GM21576 (cell line): ENCODE data around the gene XPO6.

Experiments used
- ATAC-seq: cut with Tn5 transposase; IDR thresholded peaks from one replicate; pipeline ENCODE4 v1.9.1; 2021; ENCODE audit warnings: mild to moderate bottlenecking, moderate library complexity; ENCODE audit not compliant: unreplicated experiment

Gene XPO6

DNA sequence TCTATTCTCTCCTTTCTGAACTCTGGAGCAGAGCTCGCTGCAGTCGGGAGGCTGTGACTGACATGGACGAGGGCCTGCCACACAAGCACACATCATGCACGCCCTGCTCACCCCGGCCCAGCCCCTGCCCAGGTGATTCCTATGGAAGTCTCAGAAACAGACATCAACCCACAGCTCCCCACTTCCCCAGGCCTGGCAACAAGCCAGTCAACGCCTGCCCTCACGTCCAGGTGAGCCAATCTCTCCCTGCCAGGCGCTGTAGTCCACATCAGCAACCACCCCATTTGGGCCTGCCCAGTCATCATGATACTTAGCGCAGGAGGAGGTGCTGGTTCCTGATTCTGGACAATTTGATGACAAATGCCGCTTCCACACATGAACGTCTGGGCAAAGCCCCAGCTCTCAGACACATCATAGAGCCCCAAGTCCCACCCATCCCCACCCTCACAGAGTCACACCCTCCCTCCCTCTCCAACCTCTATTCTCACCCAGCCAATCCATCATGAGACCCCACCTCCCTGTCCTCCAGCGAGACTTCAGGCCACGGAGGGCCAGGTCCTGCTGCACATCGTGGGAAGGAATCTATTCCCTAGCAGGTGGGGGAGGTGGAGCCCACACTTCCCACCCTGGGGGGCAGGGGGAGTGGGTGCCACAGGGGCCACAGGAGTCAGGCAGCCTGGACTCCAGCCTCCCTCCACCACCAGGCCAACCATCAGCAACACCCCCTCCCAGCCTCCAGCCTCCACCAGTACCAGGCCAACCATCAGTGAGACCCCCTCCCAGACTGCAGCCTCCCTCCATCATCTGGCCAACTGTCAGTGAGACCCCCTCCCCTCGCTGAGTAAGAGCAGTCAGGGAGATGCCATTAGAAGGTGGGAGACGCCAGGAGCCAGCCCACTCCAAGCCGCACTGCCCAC is 114.5 kb downstream of the XPO6 start:
- no peak for ATAC-seq

DNA sequence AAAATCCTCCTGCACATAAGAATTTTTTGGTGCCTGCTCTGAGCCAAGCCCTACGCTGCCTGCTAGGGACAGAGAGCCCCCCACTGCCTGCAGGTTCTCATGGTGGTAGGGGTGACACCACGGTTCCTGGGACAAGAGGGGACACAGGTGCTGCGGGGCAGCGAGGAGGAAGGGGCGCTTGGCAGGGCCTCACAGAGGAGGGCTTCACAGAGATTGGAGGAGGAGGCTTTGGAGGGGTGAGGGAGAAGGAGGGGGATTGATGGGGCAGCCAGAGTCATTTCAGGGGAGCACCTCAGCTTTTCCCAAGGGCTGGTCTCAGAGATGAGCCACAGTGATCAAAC is 118.4 kb downstream of the XPO6 start:
- ATAC-seq = no peak

DNA sequence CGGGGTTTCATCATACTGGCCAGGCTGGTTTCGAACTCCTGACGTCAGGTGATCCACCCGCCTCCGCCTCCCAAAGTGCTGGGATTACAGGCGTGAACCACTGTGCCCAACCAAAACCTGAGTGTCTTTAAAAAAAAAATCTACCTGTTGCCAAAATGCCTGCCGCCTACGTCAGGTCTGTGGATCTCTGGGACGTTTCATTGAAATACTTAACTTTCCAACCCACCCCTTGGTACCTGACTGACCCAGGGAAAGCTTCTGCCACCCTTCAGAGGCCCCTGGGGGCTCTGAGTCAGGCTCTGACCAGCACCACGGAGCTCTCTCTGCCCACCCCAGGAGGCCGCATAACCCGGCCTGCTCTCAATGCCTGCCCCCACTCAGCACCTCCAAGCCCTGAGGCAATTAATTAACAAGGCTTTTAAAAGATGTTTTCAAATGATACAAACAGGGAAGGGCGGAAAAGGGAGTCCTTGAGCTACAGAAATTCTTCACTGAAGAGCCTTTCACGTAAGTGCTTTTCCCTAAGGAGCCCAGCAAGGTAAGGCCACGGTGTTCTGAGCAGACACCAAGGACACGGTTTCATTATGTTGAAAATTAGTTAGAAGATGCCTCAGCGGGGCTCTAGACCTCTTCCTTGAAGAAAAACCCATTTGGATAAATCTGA is 118.9 kb downstream of the XPO6 start:
- ATAC-seq = no peak

DNA sequence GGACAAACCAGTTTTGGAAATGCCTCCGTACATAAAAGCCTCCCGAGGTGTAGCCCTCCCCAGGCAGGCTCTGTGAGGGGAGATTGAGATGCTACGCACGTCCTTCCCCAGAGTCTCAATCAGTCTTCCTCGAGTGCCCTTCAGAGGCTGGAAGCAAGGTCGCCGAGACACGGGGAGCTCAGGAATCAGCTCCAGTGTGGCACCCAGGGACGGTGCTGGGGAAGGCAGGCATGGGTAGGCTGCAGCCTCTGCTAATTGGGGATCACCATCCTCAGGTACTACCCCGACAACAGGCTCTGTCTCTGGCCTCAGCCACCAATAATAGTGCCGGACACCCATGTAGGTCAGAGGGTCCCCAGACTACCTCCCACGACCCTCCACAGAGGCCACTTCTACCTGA is 120.1 kb downstream of the XPO6 start:
- no peak for ATAC-seq

DNA sequence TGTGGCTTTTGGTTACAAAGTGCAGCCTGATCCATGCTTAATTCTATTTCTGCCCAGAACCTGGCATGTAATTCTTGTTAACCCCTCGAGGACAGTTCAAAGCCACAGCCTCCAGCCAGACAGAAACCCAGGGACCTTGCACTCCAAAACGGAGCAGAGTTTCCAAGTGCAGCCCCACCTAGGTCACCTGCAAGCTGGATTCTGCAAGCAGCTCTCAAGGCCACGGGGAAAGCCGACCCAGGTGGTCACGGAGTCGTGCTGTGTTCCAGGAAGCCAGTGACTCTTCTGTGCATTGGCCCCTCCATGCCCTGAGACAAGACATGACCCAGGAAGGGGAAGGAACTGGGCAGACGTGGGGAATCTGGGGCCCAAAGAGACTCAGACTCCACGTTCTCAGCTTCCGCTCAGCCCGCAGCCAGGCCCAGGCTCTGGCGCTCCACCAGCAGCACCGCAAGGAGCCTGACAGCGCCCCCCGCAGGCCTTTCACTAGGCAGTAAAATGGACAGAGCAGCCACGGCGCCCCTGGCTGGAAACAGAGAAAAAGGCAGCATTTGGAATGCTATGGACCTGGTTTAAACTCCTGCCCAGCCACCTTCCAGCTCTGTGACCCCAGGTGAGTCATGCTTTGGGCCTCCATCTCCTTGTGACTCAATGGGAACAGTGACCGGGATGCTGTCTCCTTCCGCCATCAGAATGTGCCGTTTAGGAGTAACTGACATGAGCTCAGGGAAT is 121.0 kb downstream of the XPO6 start:
- no peak for ATAC-seq

DNA sequence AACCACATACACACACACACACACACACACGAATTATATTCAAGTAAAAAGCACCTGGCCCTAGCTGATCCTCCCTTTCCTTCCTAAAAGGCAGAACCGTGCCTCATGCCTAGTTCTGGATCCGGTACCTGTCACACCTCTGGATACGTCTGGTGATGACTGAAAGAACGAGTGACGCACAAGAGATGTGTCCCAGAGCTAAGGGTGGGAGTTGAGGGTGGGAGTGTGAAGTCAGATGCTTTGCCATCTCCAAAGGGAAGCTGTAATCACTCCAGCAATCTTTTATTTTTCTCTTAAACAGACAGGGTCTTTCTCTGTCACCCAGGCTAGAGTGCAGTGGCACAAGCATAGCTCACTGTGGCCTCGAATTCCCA is 121.8 kb downstream of the XPO6 start:
- no peak for ATAC-seq

DNA sequence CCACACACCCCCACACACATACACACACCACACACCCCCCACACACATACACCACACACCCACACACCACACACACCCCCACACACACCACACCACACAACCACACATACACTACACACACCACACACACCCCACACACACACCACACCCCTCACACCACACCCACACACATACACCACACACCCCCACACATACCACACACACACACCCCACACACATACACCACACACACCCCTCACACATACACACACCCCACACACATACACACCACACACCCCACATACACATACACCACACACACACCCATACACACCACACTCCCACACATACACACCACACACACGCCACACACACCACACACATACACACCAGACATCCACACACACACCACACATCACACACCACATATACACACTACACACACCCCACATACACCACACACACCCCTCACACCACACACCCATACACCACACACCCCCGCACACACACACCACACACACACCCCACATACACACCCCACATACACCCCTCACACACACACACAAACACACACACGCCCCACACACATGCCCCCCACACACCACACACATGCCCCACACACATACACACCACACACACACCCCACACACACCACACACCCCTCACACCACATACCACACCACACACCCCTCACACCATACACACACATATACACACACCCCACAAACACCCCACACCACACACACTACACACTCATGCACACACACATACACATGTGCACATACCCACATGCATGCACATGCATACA is 122.4 kb downstream of the XPO6 start:
- no peak for ATAC-seq

DNA sequence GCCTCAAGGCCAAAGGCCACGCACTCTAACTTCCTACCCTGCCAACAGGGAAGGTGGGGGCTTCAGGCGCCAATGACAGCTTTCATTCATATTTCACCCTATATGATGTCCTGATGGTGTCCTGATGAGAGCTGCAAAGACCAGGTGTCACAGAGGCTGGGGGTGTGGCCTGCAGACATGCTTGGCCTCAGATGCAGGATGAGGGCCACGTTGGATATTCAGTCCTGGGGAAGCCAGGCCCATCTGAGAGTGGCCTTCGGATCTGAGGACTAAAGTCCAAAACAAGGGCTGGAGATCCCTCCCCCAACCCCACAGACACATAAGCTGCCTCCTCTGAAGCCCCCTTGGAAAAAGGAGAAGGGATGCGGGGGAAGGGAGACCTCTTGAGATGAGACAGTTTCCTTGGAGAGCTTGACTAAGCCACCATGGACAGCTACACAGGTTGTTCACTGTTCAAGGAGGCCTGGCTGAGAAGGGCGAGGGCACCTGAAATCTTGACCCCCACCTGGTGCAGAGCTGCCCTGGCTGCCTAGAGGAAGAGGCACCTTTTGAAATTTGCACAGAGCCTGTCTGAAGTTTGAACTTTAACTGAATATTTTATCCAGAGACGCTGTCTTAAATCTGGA is 124.0 kb downstream of the XPO6 start:
- ATAC-seq = no peak

DNA sequence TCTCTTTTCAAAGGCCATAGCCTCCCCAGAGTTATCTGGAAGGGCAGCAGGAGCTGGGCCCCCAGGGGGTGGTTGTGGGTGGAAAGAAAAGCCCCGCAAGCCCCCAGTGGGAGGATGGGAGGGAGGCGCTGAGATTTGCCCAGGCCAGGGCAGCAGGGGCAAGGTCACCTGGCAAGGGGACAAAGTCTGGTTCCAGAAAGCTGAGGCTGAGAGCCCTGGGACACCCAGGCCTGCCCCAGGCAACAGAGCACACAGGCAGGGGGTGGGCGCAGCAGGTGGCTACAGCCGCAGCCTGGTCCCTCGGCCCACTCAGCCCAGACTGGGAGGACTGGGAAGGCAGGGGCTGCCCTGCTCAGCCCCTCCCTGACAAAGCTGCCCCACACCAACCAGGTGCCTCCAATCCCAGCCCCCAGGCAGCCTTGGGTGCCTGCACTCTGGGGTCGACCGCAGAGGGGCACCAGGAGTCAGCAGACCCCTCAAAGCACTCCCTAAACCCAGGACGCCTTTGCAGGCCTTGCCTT is 124.6 kb downstream of the XPO6 start:
- ATAC-seq = no peak

DNA sequence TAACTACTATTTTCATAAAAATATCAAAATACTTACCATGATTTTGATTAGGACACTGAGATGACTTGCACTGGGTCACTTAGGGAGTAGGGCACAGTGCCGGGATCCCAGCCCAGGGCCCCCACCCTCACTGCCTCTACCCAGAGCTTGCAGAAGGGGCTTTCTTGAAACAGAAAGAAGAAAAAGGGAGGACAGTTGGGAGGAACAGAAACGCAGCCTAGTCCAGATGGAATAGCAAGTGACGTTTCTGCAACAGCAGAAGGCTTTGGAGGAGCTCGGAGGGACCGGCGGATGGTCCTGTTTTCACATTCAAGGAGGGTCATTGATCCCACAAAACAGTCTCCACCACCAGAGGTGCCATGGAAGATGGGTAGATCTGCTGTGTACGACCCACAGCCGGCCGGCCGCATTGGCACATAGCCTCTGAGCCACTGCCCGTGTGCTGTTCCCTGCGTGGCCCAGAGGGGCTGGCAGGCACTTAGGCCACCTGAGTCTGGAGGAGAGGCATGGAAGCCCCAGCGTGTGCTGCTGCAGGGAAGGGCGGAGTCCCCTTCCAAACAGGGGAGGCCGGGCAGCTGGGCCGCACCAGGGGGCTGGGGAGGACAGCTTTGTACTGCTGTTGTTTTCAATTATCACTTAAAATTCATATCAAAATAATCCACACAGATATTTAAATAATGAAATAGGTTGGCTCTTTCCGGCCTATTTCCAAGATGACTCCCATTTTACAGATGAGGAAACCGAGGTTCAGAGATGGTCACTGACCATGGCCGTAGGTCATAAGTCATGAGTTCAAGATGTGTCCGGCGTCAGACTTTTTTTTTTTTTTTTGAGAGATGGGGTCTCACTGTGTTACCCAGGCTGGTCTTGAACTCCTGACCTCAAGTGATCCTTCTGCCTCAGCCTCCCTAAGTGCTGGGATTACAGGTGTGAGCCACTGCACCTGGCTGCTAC is 125.3 kb downstream of the XPO6 start:
- no peak for ATAC-seq

DNA sequence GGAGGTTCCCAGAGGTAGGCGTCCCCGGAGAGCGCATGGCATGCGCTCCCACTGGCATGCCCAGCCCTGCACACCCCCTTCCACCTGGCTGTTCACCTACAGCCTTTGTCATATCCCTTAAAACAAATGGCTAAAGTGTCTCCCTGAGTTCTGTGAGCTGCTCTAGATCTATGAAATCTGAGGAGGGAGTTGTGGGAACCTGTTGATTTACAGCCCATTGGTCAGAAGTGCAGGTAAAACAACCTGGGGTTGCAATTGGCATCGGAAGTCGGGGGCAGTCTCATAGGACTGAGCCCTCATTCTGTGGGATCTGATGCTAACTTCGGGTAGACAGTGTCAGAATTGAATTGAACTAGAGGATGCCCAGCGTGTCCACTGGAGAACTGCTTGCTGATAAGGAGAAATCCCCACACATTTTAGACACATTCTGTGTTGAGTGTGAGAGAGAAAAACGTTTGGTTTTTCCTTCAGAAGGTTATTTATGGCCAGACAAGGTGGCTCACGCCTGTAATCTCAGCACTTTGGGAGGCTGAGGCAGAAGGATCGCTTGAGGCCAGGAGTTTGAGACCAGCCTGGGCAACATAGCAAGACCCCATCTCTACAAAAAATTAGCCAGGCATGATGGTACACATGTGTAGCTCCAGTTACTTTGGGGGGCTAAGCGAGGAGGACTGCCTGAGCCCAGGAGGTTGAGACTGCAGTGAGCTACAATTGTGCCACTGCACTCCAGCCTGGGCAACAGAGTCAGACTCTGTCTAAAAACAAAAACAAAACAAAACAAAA is 126.2 kb downstream of the XPO6 start:
- ATAC-seq = no peak

DNA sequence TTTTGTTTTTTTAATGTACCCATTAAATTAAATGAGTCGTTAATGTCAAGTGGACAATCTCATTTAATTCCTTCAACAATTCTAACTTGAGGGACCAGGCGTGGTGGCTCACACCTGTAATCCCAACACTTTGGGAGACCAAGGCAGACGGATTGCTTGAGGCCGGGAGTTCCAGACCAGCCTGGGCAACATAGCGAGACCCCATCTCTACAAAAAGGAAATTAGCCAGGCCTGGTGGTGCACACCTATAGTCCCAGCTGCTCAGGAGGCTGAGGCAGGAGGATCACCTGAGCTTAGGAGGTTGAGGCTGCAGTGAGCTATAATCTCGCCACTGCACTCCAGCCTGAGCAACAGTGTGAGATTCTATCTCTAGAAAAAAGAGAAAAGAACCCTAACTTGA is 127.6 kb downstream of the XPO6 start:
- no peak for ATAC-seq

DNA sequence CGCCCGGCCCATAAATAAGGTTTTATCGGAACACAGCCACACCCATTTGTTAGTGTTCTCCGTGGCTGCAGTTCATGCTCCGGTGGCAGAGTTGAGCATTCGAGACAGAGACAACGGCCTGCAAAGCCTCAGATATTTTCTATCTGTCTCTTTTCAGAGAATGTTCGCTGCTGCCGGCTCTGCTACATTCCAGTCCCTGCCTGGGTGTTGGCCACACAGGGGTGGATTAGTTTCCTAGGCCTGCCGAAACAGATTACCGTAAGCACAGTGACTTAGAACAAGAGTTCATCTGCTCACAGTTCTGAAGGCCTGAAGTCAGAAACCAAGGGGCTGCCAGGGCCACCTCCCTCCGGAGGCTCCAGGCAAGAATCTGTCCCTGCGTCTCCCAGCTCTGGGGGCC is 129.1 kb downstream of the XPO6 start:
- no peak for ATAC-seq

DNA sequence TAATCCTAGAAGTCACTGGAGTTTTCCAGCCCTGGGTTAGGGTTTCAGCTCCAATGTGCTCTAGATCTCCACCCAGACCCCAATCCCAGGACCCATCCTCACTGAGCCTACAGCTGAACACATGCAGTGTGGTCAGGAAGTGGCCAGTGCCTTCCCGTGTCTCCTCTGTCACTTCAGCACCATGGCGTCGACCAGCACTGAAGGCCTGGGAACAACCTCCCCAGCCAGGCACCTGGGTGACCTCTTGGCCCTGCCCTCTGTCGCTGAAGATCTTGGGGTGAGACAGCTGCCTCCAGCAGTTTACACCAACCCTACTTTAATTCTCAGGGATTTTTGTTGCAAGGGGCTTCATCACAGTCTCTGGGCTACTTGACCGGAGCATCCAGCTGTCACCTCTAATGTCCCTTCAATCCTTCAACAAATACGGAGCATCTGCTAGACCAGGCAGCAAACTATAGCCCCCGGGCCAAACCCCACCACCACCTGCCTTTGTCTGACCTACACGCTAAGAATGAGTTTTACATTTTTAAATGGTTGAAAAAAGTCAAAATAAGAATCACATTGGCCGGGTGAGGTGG is 130.3 kb downstream of the XPO6 start:
- ATAC-seq = no peak

DNA sequence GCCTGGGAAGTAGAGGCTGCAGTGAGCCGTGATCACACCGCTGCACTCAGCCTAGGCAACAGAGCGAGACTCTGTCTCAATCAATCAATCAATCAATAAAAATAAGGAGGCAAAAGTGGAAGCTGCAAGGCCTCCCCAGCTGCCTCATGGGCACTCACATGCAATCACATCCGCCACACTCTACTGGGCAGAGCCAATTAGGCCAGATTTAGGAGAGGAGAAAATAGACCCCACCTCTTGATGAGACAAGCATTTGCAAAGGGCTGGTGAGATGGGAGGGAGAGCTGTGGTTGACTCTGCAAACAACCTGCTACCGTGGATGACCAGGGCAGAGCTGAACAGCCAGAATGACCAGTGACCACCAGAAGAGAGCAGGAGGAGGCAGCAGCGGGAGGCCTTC is 133.5 kb downstream of the XPO6 start:
- no peak for ATAC-seq

DNA sequence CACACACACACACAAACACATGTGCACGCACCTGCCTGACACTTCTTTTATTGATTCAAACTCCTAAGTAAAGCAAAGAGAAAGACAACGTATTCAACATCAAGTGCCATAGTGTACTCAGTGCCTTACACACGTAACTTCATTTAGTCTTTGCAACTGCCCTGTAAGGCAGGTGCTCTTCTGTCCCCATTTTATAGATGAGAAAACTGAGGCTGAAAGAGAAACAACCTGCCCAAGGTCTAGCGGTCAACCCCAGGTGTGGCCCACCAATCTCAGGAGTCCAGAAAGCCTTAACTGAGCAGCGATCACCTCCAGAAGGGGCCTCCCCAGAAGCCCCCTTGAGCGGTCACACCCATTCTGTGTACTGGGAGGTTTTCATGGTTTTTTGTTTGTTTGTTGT is 137.9 kb downstream of the XPO6 start:
- ATAC-seq = no peak

DNA sequence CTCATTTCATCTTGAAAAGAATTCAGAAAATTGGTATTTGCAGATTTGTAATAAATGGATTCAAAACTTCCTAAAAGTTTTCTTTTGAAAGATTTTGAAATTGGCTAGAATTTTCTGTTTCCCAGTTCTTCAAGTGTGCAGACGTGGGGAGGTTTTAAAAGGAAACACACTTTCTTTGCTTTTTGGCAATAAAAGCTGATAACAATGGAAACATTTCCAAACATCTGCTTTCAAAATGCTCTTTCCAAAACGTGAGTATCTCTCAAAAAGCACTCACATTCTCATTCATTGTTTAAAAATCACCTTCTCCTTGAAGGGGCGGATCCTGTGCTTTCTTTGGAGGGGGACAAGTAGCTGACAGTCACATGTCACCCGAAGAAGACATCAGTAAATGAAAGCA is 139.7 kb downstream of the XPO6 start:
- ATAC-seq = no peak
